GM12878 (cell line): Measurements from ENCODE around the gene CARD11. TPM values are rescaled to one million over a fixed set of nuclear protein-coding genes. Genes with fewer than 3 reads are reported as not detected.
A peak's percentile ranks its signal among the peaks of the same experiment; 100 is the strongest.
"Not testable (repeated sequence)": the region's sequence is repeated elsewhere in the genome, so short reads cannot be mapped to it uniquely, and the experiment has no call there.

Source experiments
- ATAC-seq: fragments of 200-7000 bp; cut with Tn5 transposase; 3 replicates; pipeline ENCODE4 v1.9.1; 2020; ENCODE audit warnings: mild to moderate bottlenecking, moderate library complexity
- BruUV-seq: library from RNA; stranded (reverse); fragments of 400-500 nt; replicated peaks from 2 replicates; lab custom pipeline; 2021; lab: Mats Ljungman, UMichigan
- CTCF ChIA-PET: fragments of 300-600 bp; sonication (Branson Sonifier 250); formaldehyde crosslinking; extraction: SDS; loops from one replicate; lab custom pipeline; 2021; ENCODE audit warnings: inconsistent platforms; lab: Yijun Ruan, JAX
- POLR2A ChIA-PET: fragments of 350-600 bp; formaldehyde crosslinking; extraction: SDS; loops from one replicate; lab custom pipeline; 2021; ENCODE audit warnings: inconsistent platforms; lab: Charles Lee
- RAD21 ChIA-PET: fragments of 300-600 bp; sonication (Branson Sonifier 250); formaldehyde crosslinking; loops from one replicate; lab custom pipeline; 2023; ENCODE audit warnings: antibody characterized with exemption; ENCODE audit not compliant: unreplicated experiment; lab: Charles Lee
- SMC1A ChIA-PET: fragments of 300-600 bp; sonication (Branson Sonifier 250); formaldehyde crosslinking; loops from one replicate; lab custom pipeline; 2023; ENCODE audit not compliant: unreplicated experiment, uncharacterized antibody; lab: Charles Lee
- DNase-seq: peaks from one replicate; pipeline ENCODE4 v3.0.0-alpha.2; 2011; ENCODE audit warnings: low read depth, low spot score
- FAIRE-seq: peaks from 3 replicates; lab custom pipeline; 2011; peaks lifted over from hg19 to GRCh38; lab: Jason Lieb, UNC
- H2AFZ ChIP-seq: 2 replicates; pipeline ENCODE4 v1.6.0; 2011; ENCODE audit warnings: low read depth, low read length, control low read depth; ENCODE audit not compliant: control insufficient read depth
- H3K27ac ChIP-seq: 2 replicates; pipeline ENCODE4 v1.5.1; 2011; ENCODE audit warnings: control low read depth; ENCODE audit not compliant: control insufficient read depth, insufficient read depth
- H3K27me3 ChIP-seq, 2 experiments: replicated peaks in 1 of 2; 2 replicates each; pipeline versions ENCODE4 v1.6.0 to v1.6.1; 2011; ENCODE audit warnings: low read length in 1 of 2; ENCODE audit not compliant: control insufficient read depth in 2 of 2, insufficient read depth in 2 of 2
- H3K36me3 ChIP-seq, 2 experiments: 2 replicates each; pipeline ENCODE4 v1.5.1; 2011; ENCODE audit warnings: low read length in 1 of 2; ENCODE audit not compliant: control insufficient read depth in 2 of 2, insufficient read depth in 2 of 2
- H3K4me1 ChIP-seq: 2 replicates; pipeline ENCODE4 v1.6.1; 2011; ENCODE audit warnings: mild to moderate bottlenecking, low read length, moderate library complexity, mixed read lengths; ENCODE audit not compliant: control insufficient read depth, insufficient read depth
- H3K4me2 ChIP-seq: 2 replicates; pipeline ENCODE4 v1.6.0; 2011; ENCODE audit warnings: control low read depth; ENCODE audit not compliant: control insufficient read depth, insufficient read depth
- H3K4me3 ChIP-seq: fragments of 200-600 bp; sonication (generic); 2 replicates; pipeline ENCODE4 v1.5.1; 2016
- H3K79me2 ChIP-seq: 2 replicates; pipeline ENCODE4 v1.6.0; 2011; ENCODE audit warnings: low read length; ENCODE audit not compliant: control insufficient read depth, insufficient read depth
- H3K9ac ChIP-seq: 2 replicates; pipeline ENCODE4 v1.8.0; 2011; ENCODE audit warnings: low read length, control low read depth, mixed read lengths; ENCODE audit not compliant: control insufficient read depth, insufficient read depth
- H3K9me3 ChIP-seq: replicated peaks from 3 replicates; pipeline ENCODE4 v1.5.1; 2011; ENCODE audit warnings: mild to moderate bottlenecking, low read length; ENCODE audit not compliant: control insufficient read depth, insufficient read depth
- H4K20me1 ChIP-seq: 2 replicates; pipeline ENCODE4 v1.6.0; 2011; ENCODE audit not compliant: control insufficient read depth, insufficient read depth
- MYC ChIP-seq: IDR thresholded peaks from 2 replicates; pipeline ENCODE4 v1.6.1; 2011; ENCODE audit warnings: mild to moderate bottlenecking, low read length, moderate library complexity, inconsistent platforms; ENCODE audit not compliant: insufficient read depth, insufficient replicate concordance, insufficient read length, severe bottlenecking
- SIX5 ChIP-seq: IDR thresholded peaks from 2 replicates; pipeline ENCODE4 v1.6.1; 2011; ENCODE audit warnings: mild to moderate bottlenecking, low read depth, low read length, moderate library complexity; ENCODE audit not compliant: severe bottlenecking
- TCF12 ChIP-seq: IDR thresholded peaks from 2 replicates; pipeline ENCODE4 v1.6.1; 2011; ENCODE audit warnings: low read depth, mild to moderate bottlenecking, low read length
- WGBS: methylation state at CpG from one replicate; pipeline ENCODE4 v1.1.6; 2016; ENCODE audit warnings: low lambda C conversion rate; ENCODE audit not compliant: insufficient replicate concordance, insufficient coverage; ENCODE audit errors: missing lambda C conversion rate; 5-methylcytosine and 5-hydroxymethylcytosine counted together
- in situ Hi-C: fragments of 300-500 bp; cut with MboI; formaldehyde crosslinking; loops from 9 replicates; pipeline ENCODE4 v1.14.3; 2018; ENCODE audit warnings: mixed read lengths
- intact Hi-C: fragments of 100-400 bp; cut with micrococcal nuclease; formaldehyde crosslinking; loops from one replicate; pipeline ENCODE4 v1.14.2; 2022; ENCODE audit not compliant: unreplicated experiment
- polyA plus RNA-seq, 11 experiments: library from polyadenylated mRNA; depleted of rRNA in 4 of 11; unstranded in 6 of 11; stranded (reverse) in 5 of 11; fragments of >200 nt; fragmentation: Nextera tagmentation in 4 of 11; fragmentation: Illumina TruSeq in 1 of 11; extraction: Ambion mirVana in 4 of 11; extraction: Trizol in 1 of 11; gene quantifications; 1 replicate in 1 of 11; 2 replicates in 10 of 11; pipeline versions ENCODE4 v1.2.1 to v1.2.3, GENCODE V29; 2011 to 2016; ENCODE audit warnings: inconsistent platforms in 2 of 11, missing spikeins in 2 of 11, low read depth in 1 of 11
- total RNA-seq, 4 experiments: library from RNA; depleted of rRNA in 3 of 4; stranded (reverse); fragments of >200 nt in 3 of 4; fragmentation: Illumina TruSeq in 1 of 4; extraction: Trizol in 1 of 4; gene quantifications; 2 replicates each; pipeline versions ENCODE4 v1.2.1 to v1.2.3, GENCODE V29; 2013 to 2021

CARD11 gene
- total and polyA plus RNA-seq, 10 of the 15 experiments (the other 5 are each of a cell fraction or from before 2014, with no cell fraction given) = 0.27 to 72.0 (median 28.4) TPM

- POLR2A ChIA-PET = interaction anchor here (3.5 kb wide), 1 partner anchor 61 kb away, joined by 13 read pairs; no protein-coding TSS in a partner anchor
- ATAC-seq (no peak; the same call in 2 of the 3 replicates), DNase-seq (no peak), FAIRE-seq (no peak)
- intact Hi-C loops (loop anchor here (5.0 kb wide), 1 partner anchor 147 kb away; no protein-coding TSS in a partner anchor), in situ Hi-C loops (no loop called here)
- no peaks in the 10 kb centered on the region for H3K27me3 ChIP-seq
- CTCF ChIA-PET = interaction anchor here (1.1 to 7.3 kb wide), 4 partner anchors 25 to 115 kb away, joined by 3 to 61 read pairs (median 12); no protein-coding TSS in a partner anchor
- RAD21 ChIA-PET = interaction anchor here (0.6 to 6.1 kb wide), 4 partner anchors 26 to 212 kb away, joined by 3 to 32 read pairs (median 4); no protein-coding TSS in a partner anchor
- no peaks in the 10 kb centered on the region; the same call in 1 of the 2 replicates for H4K20me1 ChIP-seq
- no TSS peak for BruUV-seq
- H3K4me2 ChIP-seq = peak overlapping the region; percentile 26
- SMC1A ChIA-PET = interaction anchor here (1.0 to 1.5 kb wide), 3 partner anchors 17 to 153 kb away, joined by 3 to 5 read pairs (median 3); no protein-coding TSS in a partner anchor
- peaks cover 35% of the 10 kb centered on the region for H3K4me1 ChIP-seq
- peaks cover 0 to 4% of the 10 kb centered on the region in 2 experiments; a peak in 1 of 4 replicates for H3K36me3 ChIP-seq
- H2AFZ ChIP-seq = no peak overlapping the region
- TF ChIP-seq MYC (no peak), SIX5 (no peak), TCF12 (0 out of 2 replicates have a peak, but pooled peaks have one; percentile 14)
- WGBS = 14% methylated on average over 9 of the region's 9 CpGs
- H3K9me3 ChIP-seq = no peaks in the 10 kb centered on the region
- no peak overlapping the region for H3K4me3 ChIP-seq
- no peak overlapping the region for H3K9ac ChIP-seq
- no peak overlapping the region for H3K27ac ChIP-seq
- peaks cover 58% of the 10 kb centered on the region for H3K79me2 ChIP-seq
Observed at GRCh38 chr7:3039787-3040186, 3.9 kb downstream of the CARD11 start.

GRCh38 chr7:3038011-3038410, 5.7 kb downstream of the CARD11 start:
- CTCF ChIA-PET, H3K4me2 ChIP-seq, ATAC-seq, H3K27me3 ChIP-seq, H3K36me3 ChIP-seq, DNase-seq, H3K9ac ChIP-seq, SMC1A ChIA-PET, H3K4me3 ChIP-seq, intact Hi-C loops, H4K20me1 ChIP-seq, H2AFZ ChIP-seq, FAIRE-seq, POLR2A ChIA-PET, BruUV-seq, in situ Hi-C loops, H3K9me3 ChIP-seq, H3K27ac ChIP-seq: not testable (repeated sequence)
- peaks cover 56% of the 10 kb centered on the region for H3K79me2 ChIP-seq
- H3K4me1 ChIP-seq = peaks cover 35% of the 10 kb centered on the region
- 88% methylated on average over 7 of the region's 7 CpGs for WGBS
- RAD21 ChIA-PET = interaction anchor here (0.6 to 1.1 kb wide), 2 partner anchors 29 to 138 kb away, joined by 3 to 5 read pairs; no protein-coding TSS in a partner anchor
